ENCODE results near the gene PLEKHA7. TPM values are rescaled to one million over a fixed set of nuclear protein-coding genes. Genes with fewer than 3 reads are reported as not detected.
"Not testable (repeated sequence)": the region's sequence is repeated elsewhere in the genome, so short reads cannot be mapped to it uniquely, and the experiment has no call there.

PLEKHA7 gene, protein sequence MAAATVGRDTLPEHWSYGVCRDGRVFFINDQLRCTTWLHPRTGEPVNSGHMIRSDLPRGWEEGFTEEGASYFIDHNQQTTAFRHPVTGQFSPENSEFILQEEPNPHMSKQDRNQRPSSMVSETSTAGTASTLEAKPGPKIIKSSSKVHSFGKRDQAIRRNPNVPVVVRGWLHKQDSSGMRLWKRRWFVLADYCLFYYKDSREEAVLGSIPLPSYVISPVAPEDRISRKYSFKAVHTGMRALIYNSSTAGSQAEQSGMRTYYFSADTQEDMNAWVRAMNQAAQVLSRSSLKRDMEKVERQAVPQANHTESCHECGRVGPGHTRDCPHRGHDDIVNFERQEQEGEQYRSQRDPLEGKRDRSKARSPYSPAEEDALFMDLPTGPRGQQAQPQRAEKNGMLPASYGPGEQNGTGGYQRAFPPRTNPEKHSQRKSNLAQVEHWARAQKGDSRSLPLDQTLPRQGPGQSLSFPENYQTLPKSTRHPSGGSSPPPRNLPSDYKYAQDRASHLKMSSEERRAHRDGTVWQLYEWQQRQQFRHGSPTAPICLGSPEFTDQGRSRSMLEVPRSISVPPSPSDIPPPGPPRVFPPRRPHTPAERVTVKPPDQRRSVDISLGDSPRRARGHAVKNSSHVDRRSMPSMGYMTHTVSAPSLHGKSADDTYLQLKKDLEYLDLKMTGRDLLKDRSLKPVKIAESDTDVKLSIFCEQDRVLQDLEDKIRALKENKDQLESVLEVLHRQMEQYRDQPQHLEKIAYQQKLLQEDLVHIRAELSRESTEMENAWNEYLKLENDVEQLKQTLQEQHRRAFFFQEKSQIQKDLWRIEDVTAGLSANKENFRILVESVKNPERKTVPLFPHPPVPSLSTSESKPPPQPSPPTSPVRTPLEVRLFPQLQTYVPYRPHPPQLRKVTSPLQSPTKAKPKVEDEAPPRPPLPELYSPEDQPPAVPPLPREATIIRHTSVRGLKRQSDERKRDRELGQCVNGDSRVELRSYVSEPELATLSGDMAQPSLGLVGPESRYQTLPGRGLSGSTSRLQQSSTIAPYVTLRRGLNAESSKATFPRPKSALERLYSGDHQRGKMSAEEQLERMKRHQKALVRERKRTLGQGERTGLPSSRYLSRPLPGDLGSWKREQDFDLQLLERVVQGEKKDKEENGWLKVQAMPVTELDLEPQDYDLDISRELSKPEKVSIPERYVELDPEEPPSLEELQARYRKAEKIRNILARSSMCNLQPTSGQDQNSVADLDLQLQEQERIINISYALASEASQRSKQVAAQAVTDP
- total RNA-seq: 10 to 100 TPM; 10.8 to 17.6 TPM

DNA sequence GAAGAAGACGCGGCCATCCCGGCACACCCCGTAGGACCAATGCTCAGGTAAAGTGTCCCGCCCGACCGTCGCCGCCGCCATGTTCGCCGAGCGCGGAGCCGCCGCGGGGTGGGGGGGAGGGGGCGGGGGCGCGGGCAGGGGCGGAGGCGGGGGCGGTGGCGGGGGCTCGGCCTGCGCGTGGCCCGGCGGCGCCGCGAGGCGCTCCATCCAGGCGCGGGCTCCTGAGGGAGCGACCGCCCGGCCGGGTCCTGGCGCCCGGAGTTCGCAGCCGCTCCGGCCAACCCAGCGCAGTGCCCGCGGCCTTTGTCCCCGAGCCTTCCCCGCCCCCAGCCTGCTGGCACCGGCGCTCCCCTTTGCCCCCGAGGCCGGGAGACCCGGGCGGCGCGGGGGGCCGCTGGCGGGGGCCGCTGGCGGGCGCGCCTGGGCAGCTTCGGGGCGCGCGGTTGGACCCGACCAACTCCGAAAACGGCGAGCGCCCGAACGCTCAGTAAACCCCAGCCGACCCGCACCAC is at the start of gene PLEKHA7:
Gene PLEKHA7 (minus strand): TSS at position 94 of the 512 bp plus-strand sequence. CDS start 13 bp downstream, at position 81.
- ATAC-seq (ENCODE audit: insufficient number of reproducible peaks, low FRiP score, low read depth): no peak
- H3K9me3 ChIP-seq: no peaks in the 10 kb centered on the region
- H3K36me3 ChIP-seq: no peaks in the 10 kb centered on the region
- H3K27ac ChIP-seq: peak within 1 kb of the TSS in 1 of 2 donors; percentile 38
- peaks cover 0 to 7% of the 10 kb centered on the region in 2 donors for H3K4me1 ChIP-seq (ENCODE audit: control insufficient read depth in 1 of 2, low read depth in 2 of 2)
- no peaks in the 10 kb centered on the region for H3K27me3 ChIP-seq (replicated peaks; ENCODE audit: insufficient read depth)
- DNase-seq (ENCODE audit: low spot score): no peak
- peak within 1 kb of the TSS; percentile 82 for H3K4me3 ChIP-seq
- TF ChIP-seq, protein P1, sequence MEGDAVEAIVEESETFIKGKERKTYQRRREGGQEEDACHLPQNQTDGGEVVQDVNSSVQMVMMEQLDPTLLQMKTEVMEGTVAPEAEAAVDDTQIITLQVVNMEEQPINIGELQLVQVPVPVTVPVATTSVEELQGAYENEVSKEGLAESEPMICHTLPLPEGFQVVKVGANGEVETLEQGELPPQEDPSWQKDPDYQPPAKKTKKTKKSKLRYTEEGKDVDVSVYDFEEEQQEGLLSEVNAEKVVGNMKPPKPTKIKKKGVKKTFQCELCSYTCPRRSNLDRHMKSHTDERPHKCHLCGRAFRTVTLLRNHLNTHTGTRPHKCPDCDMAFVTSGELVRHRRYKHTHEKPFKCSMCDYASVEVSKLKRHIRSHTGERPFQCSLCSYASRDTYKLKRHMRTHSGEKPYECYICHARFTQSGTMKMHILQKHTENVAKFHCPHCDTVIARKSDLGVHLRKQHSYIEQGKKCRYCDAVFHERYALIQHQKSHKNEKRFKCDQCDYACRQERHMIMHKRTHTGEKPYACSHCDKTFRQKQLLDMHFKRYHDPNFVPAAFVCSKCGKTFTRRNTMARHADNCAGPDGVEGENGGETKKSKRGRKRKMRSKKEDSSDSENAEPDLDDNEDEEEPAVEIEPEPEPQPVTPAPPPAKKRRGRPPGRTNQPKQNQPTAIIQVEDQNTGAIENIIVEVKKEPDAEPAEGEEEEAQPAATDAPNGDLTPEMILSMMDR (IDR thresholded peaks at IDR 0.05): no peak

DNA sequence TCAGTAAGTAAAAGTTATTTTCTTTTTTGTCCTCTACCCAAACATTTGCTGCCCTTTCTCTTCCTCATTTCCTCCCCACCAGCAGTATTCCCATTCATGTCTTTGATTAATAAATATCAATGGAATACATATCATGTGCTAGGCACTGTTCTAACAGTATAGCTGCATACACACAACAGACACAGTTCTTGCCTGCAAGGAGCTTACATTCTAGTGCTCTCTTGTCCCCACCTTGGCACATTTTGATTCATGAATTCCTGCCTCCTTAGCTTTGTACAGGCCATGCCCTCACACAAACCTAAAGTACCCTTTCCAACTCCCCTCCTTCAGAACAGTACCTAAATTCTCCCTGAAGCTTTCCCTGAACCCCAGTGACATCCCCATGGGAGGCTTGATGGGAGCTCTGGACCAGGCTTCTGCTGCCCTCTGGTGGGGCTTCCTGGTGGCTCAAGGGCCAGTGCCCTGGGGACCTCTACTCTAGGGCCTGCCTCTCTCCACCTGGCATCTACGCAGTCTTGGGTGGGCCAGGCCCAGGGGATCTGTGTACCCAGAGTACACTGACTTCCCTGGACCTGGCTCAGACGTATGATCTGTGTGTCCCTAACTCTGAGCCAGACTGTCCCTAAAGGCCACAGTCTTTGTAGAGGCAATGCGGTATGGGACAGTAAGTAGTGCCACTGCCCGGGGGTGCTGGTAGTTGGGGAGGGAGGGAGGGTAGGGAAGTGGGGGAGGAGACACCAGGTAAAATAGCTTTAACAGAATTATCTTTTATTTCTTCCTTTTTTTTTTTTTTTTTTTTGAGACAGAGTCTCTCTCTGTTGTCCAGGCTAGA is 49.2 kb upstream of the PLEKHA7 start:
- no peaks in the 10 kb centered on the region for H3K36me3 ChIP-seq
- H3K27ac ChIP-seq: no peak overlapping the region
- DNase-seq (ENCODE audit: low spot score) (no peak), ATAC-seq (ENCODE audit: insufficient number of reproducible peaks, low FRiP score, low read depth) (no peak)
- TF ChIP-seq, protein P1 (IDR thresholded peaks at IDR 0.05): peak; percentile 54
- H3K9me3 ChIP-seq: no peaks in the 10 kb centered on the region
- no peaks in the 10 kb centered on the region for H3K4me1 ChIP-seq (ENCODE audit: control insufficient read depth in 1 of 2, low read depth in 2 of 2)
- H3K27me3 ChIP-seq (replicated peaks; ENCODE audit: insufficient read depth): no peaks in the 10 kb centered on the region
- no peak overlapping the region for H3K4me3 ChIP-seq

DNA sequence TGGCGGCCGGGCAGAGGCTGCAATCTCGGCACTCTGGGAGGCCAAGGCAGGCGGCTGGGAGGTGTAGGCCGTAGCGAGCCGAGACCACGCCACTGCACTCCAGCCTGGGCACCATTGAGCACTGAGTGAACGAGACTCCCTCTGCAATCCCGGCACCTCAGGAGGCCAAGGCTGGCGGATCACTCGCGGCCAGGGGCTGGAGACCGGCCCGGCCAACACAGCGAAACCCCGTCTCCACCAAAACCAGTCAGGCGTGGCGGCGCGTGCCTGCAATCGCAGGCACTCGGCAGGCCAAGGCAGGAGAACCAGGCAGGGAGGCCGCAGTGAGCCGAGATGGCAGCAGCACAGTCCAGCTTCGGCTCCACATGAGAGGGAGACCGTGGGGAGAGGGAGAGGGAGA is 36.9 kb upstream of the PLEKHA7 start:
- DNase-seq (ENCODE audit: low spot score): not testable (repeated sequence)

DNA sequence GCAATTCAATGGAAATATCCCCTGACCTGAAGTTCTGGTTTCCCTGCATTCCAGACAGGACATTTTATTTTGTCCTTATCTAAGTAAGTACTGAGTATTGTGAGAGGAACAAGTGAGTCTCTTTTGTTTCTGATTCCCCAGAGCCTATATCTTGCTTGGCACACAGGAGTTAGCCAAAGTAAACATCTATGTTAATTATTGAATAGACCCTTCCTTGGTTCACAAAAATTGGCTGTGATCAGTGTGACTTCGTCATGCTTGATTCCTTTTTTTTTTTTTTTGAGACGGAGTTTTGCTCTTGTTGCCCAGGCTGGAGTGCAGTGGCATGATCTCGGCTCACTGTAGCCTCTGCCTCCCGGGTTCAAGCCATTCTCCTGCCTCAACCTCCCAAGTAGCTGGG is 34.3 kb upstream of the PLEKHA7 start:
- H3K4me3 ChIP-seq; ATAC-seq (ENCODE audit: insufficient number of reproducible peaks, low FRiP score, low read depth); DNase-seq (ENCODE audit: low spot score); H3K27me3 ChIP-seq (replicated peaks; ENCODE audit: insufficient read depth); H3K9me3 ChIP-seq; H3K27ac ChIP-seq; H3K36me3 ChIP-seq; H3K4me1 ChIP-seq (ENCODE audit: control insufficient read depth in 1 of 2, low read depth in 2 of 2): not testable (repeated sequence)

More for the DNA sequence above, 36.9 kb upstream of the PLEKHA7 start:
- not testable (repeated sequence) for H3K27me3 ChIP-seq (replicated peaks; ENCODE audit: insufficient read depth); H3K9me3 ChIP-seq; ATAC-seq (ENCODE audit: insufficient number of reproducible peaks, low FRiP score, low read depth); H3K4me3 ChIP-seq; H3K4me1 ChIP-seq (ENCODE audit: control insufficient read depth in 1 of 2, low read depth in 2 of 2); H3K36me3 ChIP-seq; H3K27ac ChIP-seq

DNA sequence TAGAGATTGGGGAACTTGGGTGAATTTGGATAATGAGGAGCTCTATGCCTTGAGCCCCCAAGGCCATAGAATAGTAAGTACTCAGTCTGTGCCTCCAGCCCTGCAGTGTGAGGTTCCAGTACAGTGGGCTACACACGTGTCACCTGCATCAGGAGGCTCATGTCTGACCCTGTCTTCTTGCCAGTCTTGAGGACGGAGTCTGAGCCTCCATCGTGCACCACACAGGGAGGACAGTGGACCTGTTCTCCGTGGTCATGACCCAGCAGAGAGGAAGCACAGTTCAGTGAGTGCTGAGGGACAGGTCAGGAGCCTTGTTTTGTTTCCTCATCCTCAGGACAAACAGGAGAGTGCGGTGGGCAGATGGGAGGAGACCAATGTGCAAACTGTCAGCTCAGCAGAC is 32.5 kb upstream of the PLEKHA7 start:
- H3K36me3 ChIP-seq: no peaks in the 10 kb centered on the region
- ATAC-seq (ENCODE audit: insufficient number of reproducible peaks, low FRiP score, low read depth) (no peak), DNase-seq (ENCODE audit: low spot score) (no peak)
- H3K4me3 ChIP-seq: no peak overlapping the region
- TF ChIP-seq, protein P1 (IDR thresholded peaks at IDR 0.05): no peak
- H3K27me3 ChIP-seq (replicated peaks; ENCODE audit: insufficient read depth): no peaks in the 10 kb centered on the region
- no peaks in the 10 kb centered on the region for H3K4me1 ChIP-seq (ENCODE audit: control insufficient read depth in 1 of 2, low read depth in 2 of 2)
- H3K27ac ChIP-seq: no peak overlapping the region
- no peaks in the 10 kb centered on the region for H3K9me3 ChIP-seq
